Measurements from ENCODE around the gene OR1D5.

Gene OR1D5

GRCh38 chr17:3026125-3026855 is 37.1 kb downstream of the OR1D5 start:
- no peak overlapping the region for H3K27ac Mint-ChIP-seq
- H3K4me1 Mint-ChIP-seq, result no peaks in the 10 kb centered on the region
- no peak for DNase-seq
- H3K36me3 Mint-ChIP-seq, result peaks cover 28% of the 10 kb centered on the region
- no peak overlapping the region for H3K4me3 Mint-ChIP-seq
- H3K9me3 Mint-ChIP-seq, result peaks cover 24% of the 10 kb centered on the region
- CTCF ChIA-PET, result no interaction called here
- no peaks in the 10 kb centered on the region for H3K27me3 Mint-ChIP-seq

GRCh38 chr17:3025421-3026124 is 37.8 kb downstream of the OR1D5 start:
- CTCF ChIA-PET, result no interaction called here
- Mint-ChIP-seq H3K4me3 (no peak overlapping the region), H3K36me3 (peaks cover 34% of the 10 kb centered on the region), H3K4me1 (no peaks in the 10 kb centered on the region), H3K27me3 (no peaks in the 10 kb centered on the region), H3K9me3 (peaks cover 24% of the 10 kb centered on the region), H3K27ac (no peak overlapping the region)
- DNase-seq, result no peak

- H3K36me3 Mint-ChIP-seq, result peaks cover 42% of the 10 kb centered on the region
- CTCF ChIA-PET, result no interaction called here
- no peaks in the 10 kb centered on the region for H3K27me3 Mint-ChIP-seq
- DNase-seq, result no peak
- H3K9me3 Mint-ChIP-seq, result peaks cover 24% of the 10 kb centered on the region
- no peaks in the 10 kb centered on the region for H3K4me1 Mint-ChIP-seq
- no peak overlapping the region for H3K4me3 Mint-ChIP-seq
- no peak overlapping the region for H3K27ac Mint-ChIP-seq
Observed at GRCh38 chr17:3024346-3024745, 39.1 kb downstream of the OR1D5 start.

- H3K36me3 Mint-ChIP-seq, result peaks cover 42% of the 10 kb centered on the region
Observed at GRCh38 chr17:3022197-3022596, 41.2 kb downstream of the OR1D5 start.

GRCh38 chr17:3020381-3020780 is 43.0 kb downstream of the OR1D5 start:
- Mint-ChIP-seq H3K27ac (no peak overlapping the region), H3K36me3 (peaks cover 42% of the 10 kb centered on the region), H3K4me3 (no peak overlapping the region), H3K4me1 (no peaks in the 10 kb centered on the region), H3K9me3 (peaks cover 24% of the 10 kb centered on the region), H3K27me3 (no peaks in the 10 kb centered on the region)
- DNase-seq, result no peak
- CTCF ChIA-PET, result no interaction called here

More at GRCh38 chr17:3022197-3022596, 41.2 kb downstream of the OR1D5 start:
- Mint-ChIP-seq H3K9me3 (peaks cover 24% of the 10 kb centered on the region), H3K27me3 (no peaks in the 10 kb centered on the region), H3K4me1 (no peaks in the 10 kb centered on the region), H3K4me3 (no peak overlapping the region), H3K27ac (no peak overlapping the region)
- CTCF ChIA-PET, result no interaction called here
- no peak for DNase-seq

GRCh38 chr17:3019761-3020160 is 43.6 kb downstream of the OR1D5 start:
- H3K4me1 Mint-ChIP-seq, result no peaks in the 10 kb centered on the region
- no peak overlapping the region for H3K4me3 Mint-ChIP-seq
- H3K9me3 Mint-ChIP-seq, result peaks cover 24% of the 10 kb centered on the region
- DNase-seq, result no peak
- no peaks in the 10 kb centered on the region for H3K27me3 Mint-ChIP-seq
- CTCF ChIA-PET, result no interaction called here
- peaks cover 42% of the 10 kb centered on the region for H3K36me3 Mint-ChIP-seq
- H3K27ac Mint-ChIP-seq, result no peak overlapping the region

- Mint-ChIP-seq H3K27me3 (no peaks in the 10 kb centered on the region), H3K4me3 (no peak overlapping the region), H3K36me3 (peaks cover 30% of the 10 kb centered on the region), H3K27ac (no peak overlapping the region), H3K9me3 (peaks cover 14% of the 10 kb centered on the region), H3K4me1 (no peaks in the 10 kb centered on the region)
- CTCF ChIA-PET, result no interaction called here
- DNase-seq, result no peak
Observed at GRCh38 chr17:3017936-3018335, 45.5 kb downstream of the OR1D5 start.

- H3K9me3 Mint-ChIP-seq, result no peaks in the 10 kb centered on the region
- CTCF ChIA-PET, result interaction anchor here (0.8 kb wide), 1 partner anchor 229 kb away, joined by 3 read pairs; no protein-coding TSS in a partner anchor
- no peaks in the 10 kb centered on the region for H3K4me1 Mint-ChIP-seq
- H3K36me3 Mint-ChIP-seq, result peaks cover 10% of the 10 kb centered on the region
- no peaks in the 10 kb centered on the region for H3K27me3 Mint-ChIP-seq
- no peak overlapping the region for H3K27ac Mint-ChIP-seq
- no peak for DNase-seq
- H3K4me3 Mint-ChIP-seq, result no peak overlapping the region
Observed at GRCh38 chr17:3015890-3016289, 47.5 kb downstream of the OR1D5 start.

GRCh38 chr17:3012926-3013581 is 50.4 kb downstream of the OR1D5 start:
- DNase-seq, result peak; percentile 66
- H3K36me3 Mint-ChIP-seq, result peaks cover 2% of the 10 kb centered on the region
- H3K4me3 Mint-ChIP-seq, result no peak overlapping the region
- H3K4me1 Mint-ChIP-seq, result no peaks in the 10 kb centered on the region
- H3K27me3 Mint-ChIP-seq, result no peaks in the 10 kb centered on the region
- CTCF ChIA-PET, result interaction anchor here (0.7 to 2.4 kb wide), 9 partner anchors 9 to 227 kb away, joined by 3 to 27 read pairs (median 4); no protein-coding TSS in a partner anchor
- no peak overlapping the region for H3K27ac Mint-ChIP-seq
- H3K9me3 Mint-ChIP-seq, result no peaks in the 10 kb centered on the region

All from activated naive CD4-positive, alpha-beta T cell treated with anti-CD3 and anti-CD28 coated beads, Interleukin-2, amount 10 ng/mL, durations not matched to agents 7 days and 5 days (primary cell).